Sigmoid colon (tissue), 7 donors: Measurements from ENCODE around the gene NFIA. TPM values are rescaled to one million over a fixed set of nuclear protein-coding genes. Genes with fewer than 3 reads are reported as not detected.

ENCODE experiments used
- DNase-seq: peaks from one replicate; pipeline ENCODE4 v3.0.0-alpha.2; 2019
- H3K27ac ChIP-seq, 4 donors: fragments of 200-600 bp; sonication (generic); one replicate each; pipeline ENCODE4 v1.5.1; 2016 to 2019; ENCODE audit warnings: mild to moderate bottlenecking in 1 of 4
- H3K27me3 ChIP-seq, 3 donors: fragments of 200-600 bp; sonication (generic); one replicate each; pipeline ENCODE4 v1.5.1; 2019; ENCODE audit warnings: mild to moderate bottlenecking in 1 of 3
- H3K36me3 ChIP-seq, 4 donors: fragments of 200-600 bp; sonication (generic); one replicate each; pipeline ENCODE4 v1.5.1; 2016 to 2019
- H3K4me1 ChIP-seq, 4 donors: fragments of 200-600 bp; sonication (generic); one replicate each; pipeline ENCODE4 v1.5.1; 2017 to 2019
- H3K4me3 ChIP-seq, 4 donors: fragments of 200-600 bp; sonication (generic); one replicate each; pipeline ENCODE4 v1.5.1; 2017 to 2019; ENCODE audit warnings: mild to moderate bottlenecking in 2 of 4, moderate library complexity in 1 of 4
- H3K9me3 ChIP-seq, 4 donors: fragments of 200-600 bp in 3 of 4; sonication (generic) in 3 of 4; one replicate each; pipeline versions ENCODE4 v1.5.1 to v1.6.1; 2013 to 2019
- CTCF ChIP-seq, 4 experiments: fragments of 450-650 bp in 3 of 4; fragments of 200-600 bp in 1 of 4; IDR thresholded peaks; one replicate each; pipeline ENCODE4 v1.5.1; 2016 to 2019; ENCODE audit warnings: antibody characterized with exemption in 4 of 4, mild to moderate bottlenecking in 3 of 4, moderate library complexity in 2 of 4
- EP300 ChIP-seq, 4 donors: sonication (generic); formaldehyde crosslinking; IDR thresholded peaks; one replicate each; pipeline ENCODE4 v1.6.1; 2017; ENCODE audit warnings: antibody characterized with exemption in 4 of 4
- POLR2A ChIP-seq, 2 donors: fragments of 450-650 bp; IDR thresholded peaks; one replicate each; pipeline ENCODE4 v1.6.1; 2016; ENCODE audit warnings: antibody characterized with exemption in 2 of 2, mild to moderate bottlenecking in 2 of 2, moderate library complexity in 2 of 2
- POLR2AphosphoS5 ChIP-seq, 4 donors: sonication (generic); formaldehyde crosslinking; IDR thresholded peaks; one replicate each; pipeline ENCODE4 v1.6.1; 2017; ENCODE audit warnings: antibody characterized with exemption in 4 of 4
- WGBS, 2 donors: extraction: QIAGEN DNeasy Blood & Tissue Kit; methylation state at CpG; one replicate each; pipeline ENCODE4 v1.1.7; 2013; 5-methylcytosine and 5-hydroxymethylcytosine counted together
- intact Hi-C: fragments of 100-400 bp; cut with DNase I; formaldehyde crosslinking; loops from one replicate; pipeline ENCODE4 v1.15.1; 2023
- polyA plus RNA-seq, 3 donors: library from polyadenylated mRNA; stranded (reverse); fragments of 200-250 nt; gene quantifications; one replicate each; pipeline ENCODE4 v1.2.3, GENCODE V29; 2013
- total RNA-seq, 4 donors: library from RNA; depleted of rRNA; stranded (reverse); fragments of >200 nt; gene quantifications; one replicate each; pipeline ENCODE4 v1.1.0, GENCODE V29; 2016
- donor health status: healthy with polysubstance abuse.
- donor health status: Bipolar disorder and iron deficiency.
- donor health status: healthy.

Gene NFIA
- total and polyA plus RNA-seq, 7 donors, result 2.3 to 154 (median 79.7) TPM

GRCh38 chr1:61284936-61285335 is 202.6 kb downstream of the NFIA start:
- TF ChIP-seq EP300 (IDR thresholded peaks at IDR 0.05) (no peak), POLR2AphosphoS5 (IDR thresholded peaks at IDR 0.05) (no peak), CTCF (IDR thresholded peaks at IDR 0.05) (no peak), POLR2A (IDR thresholded peaks at IDR 0.05) (no peak)
- DNase-seq, result no peak
- 94 to 97% methylated on average over 5 of the region's 5 CpGs for WGBS, 2 donors
- H3K27me3 ChIP-seq, result no peaks in the 10 kb centered on the region
- H3K9me3 ChIP-seq, result no peaks in the 10 kb centered on the region
- intact Hi-C loops, result no loop called here
- H3K4me3 ChIP-seq, result no peak overlapping the region
- H3K27ac ChIP-seq, result no peak overlapping the region
- no peaks in the 10 kb centered on the region for H3K36me3 ChIP-seq
- H3K4me1 ChIP-seq, result peaks cover 0 to 25% (median 13%) of the 10 kb centered on the region in 4 donors

GRCh38 chr1:61285371-61285885 is 203.1 kb downstream of the NFIA start:
- DNase-seq, result no peak
- WGBS, 2 donors, result 85 to 90% methylated on average over 3 of the region's 3 CpGs
- Histone ChIP-seq H3K36me3 (no peaks in the 10 kb centered on the region), H3K27me3 (no peaks in the 10 kb centered on the region), H3K9me3 (no peaks in the 10 kb centered on the region), H3K27ac (no peak overlapping the region), H3K4me3 (no peak overlapping the region), H3K4me1 (peaks cover 0 to 20% (median 12%) of the 10 kb centered on the region in 4 donors)
- TF ChIP-seq POLR2AphosphoS5 (IDR thresholded peaks at IDR 0.05) (no peak), POLR2A (IDR thresholded peaks at IDR 0.05) (no peak)
- intact Hi-C loops, result no loop called here

DNA sequence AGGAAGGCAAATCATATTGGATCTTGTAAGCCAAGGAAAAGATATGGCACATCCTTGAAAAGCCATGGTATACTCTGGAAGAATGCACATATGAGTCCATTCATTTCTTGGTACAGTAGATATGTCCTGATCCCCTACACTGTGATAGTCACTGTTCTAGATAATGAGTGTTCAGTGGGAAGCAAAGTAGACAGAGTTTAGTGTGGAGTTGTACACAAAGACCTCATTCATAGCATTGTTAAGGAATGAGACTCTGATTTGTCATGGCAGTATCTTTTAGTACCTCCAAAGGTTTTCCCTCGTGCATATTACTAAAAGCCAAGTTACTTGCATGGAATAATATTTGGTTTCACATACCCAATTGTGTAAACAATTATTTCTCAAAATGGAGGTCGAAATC is 204.7 kb downstream of the NFIA start:
- Histone ChIP-seq H3K4me1 (peaks cover 0 to 16% (median 11%) of the 10 kb centered on the region in 4 donors), H3K9me3 (no peaks in the 10 kb centered on the region), H3K27ac (no peak overlapping the region), H3K4me3 (no peak overlapping the region), H3K27me3 (no peaks in the 10 kb centered on the region), H3K36me3 (no peaks in the 10 kb centered on the region)
- 80 to 81% methylated on average over 2 of the region's 2 CpGs for WGBS, 2 donors
- TF ChIP-seq CTCF (IDR thresholded peaks at IDR 0.05), result no peak
- no peak for TF ChIP-seq EP300 (IDR thresholded peaks at IDR 0.05)
- TF ChIP-seq POLR2A (IDR thresholded peaks at IDR 0.05), result no peak
- no peak for TF ChIP-seq POLR2AphosphoS5 (IDR thresholded peaks at IDR 0.05)
- intact Hi-C loops, result no loop called here
- no peak for DNase-seq

DNA sequence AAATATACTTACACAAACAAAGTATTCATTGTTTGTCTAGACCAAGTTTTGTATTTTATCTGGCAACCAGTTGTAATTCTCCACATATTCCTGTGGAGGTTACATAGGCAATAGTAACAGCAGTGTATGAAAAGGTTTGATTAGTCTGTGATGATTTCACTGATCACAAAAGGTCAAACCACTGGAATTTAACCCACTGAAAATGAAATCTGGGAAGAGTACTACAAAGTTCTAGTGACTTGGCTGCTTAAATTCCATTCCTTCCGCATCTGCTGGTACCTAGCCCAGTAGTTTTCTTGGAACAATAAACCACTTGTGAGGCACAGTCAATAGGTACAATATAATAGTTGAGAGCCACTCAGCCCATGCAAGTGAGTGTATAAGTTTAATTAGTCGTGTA is 205.4 kb downstream of the NFIA start:
- DNase-seq, result no peak
- no peaks in the 10 kb centered on the region for H3K36me3 ChIP-seq
- no peak overlapping the region for H3K27ac ChIP-seq
- peaks cover 0 to 16% (median 6%) of the 10 kb centered on the region in 4 donors for H3K4me1 ChIP-seq
- 87% methylated on average over 2 of the region's 2 CpGs for WGBS, 2 donors
- H3K27me3 ChIP-seq, result no peaks in the 10 kb centered on the region
- H3K9me3 ChIP-seq, result no peaks in the 10 kb centered on the region
- no peak overlapping the region for H3K4me3 ChIP-seq
- intact Hi-C loops, result no loop called here
- no peak for TF ChIP-seq POLR2AphosphoS5 (IDR thresholded peaks at IDR 0.05)
- no peak for TF ChIP-seq CTCF (IDR thresholded peaks at IDR 0.05)
- TF ChIP-seq POLR2A (IDR thresholded peaks at IDR 0.05), result no peak
- no peak for TF ChIP-seq EP300 (IDR thresholded peaks at IDR 0.05)

DNA sequence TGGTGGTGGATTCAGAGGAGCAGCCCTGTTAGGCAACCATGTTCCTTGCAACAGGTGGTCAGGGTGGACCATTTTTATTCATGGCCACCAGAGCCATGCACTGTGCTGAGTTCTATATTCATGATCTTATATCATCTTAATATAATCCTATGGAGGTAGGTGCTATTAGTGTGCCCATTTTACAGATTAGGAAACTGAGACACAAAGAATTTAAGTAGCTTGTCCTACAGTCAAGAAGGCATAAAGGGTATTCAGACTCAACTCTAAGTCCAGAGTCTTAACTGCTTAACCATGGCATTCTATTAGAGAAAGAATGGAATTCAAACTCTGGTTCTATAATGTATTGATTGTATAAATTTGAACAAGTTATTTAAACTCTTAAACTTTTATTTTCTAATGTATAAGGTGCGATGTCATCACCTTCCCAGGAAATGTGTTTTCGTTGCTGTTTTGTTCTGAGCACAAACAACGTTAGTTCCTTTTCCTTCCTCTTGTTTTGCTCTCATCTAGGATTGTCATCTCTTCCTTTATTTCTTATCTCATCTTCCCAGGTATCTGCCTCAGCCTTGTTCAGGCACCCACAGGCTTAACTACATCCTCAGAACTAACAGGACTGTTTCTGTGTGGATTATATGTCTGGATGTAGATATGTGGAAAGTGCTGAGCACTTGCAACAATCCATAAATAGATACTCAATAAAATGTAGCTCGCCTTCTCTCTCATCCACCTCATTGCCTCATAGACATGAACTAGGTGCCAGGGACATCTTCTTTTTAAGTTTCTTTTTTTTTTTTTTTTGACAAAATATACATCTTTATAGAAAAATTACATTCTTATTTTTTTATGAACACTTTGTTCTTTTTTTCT is 207.1 kb downstream of the NFIA start:
- H3K4me3 ChIP-seq, result no peak overlapping the region
- H3K4me1 ChIP-seq, result peaks cover 0 to 16% (median 4%) of the 10 kb centered on the region in 4 donors
- intact Hi-C loops, result no loop called here
- 67 to 86% methylated on average over 4 of the region's 4 CpGs for WGBS, 2 donors
- H3K27ac ChIP-seq, result no peak overlapping the region
- H3K36me3 ChIP-seq, result no peaks in the 10 kb centered on the region
- H3K27me3 ChIP-seq, result no peaks in the 10 kb centered on the region
- TF ChIP-seq EP300 (IDR thresholded peaks at IDR 0.05) (no peak), CTCF (IDR thresholded peaks at IDR 0.05) (no peak), POLR2A (IDR thresholded peaks at IDR 0.05) (no peak), POLR2AphosphoS5 (IDR thresholded peaks at IDR 0.05) (no peak)
- no peak for DNase-seq
- H3K9me3 ChIP-seq, result no peaks in the 10 kb centered on the region
